GM23338 (cell line): ENCODE data around the gene CD163L1. TPM values are rescaled to one million over a fixed set of nuclear protein-coding genes. Genes with fewer than 3 reads are reported as not detected.
A peak's percentile ranks its signal among the peaks of the same experiment; 100 is the strongest.

Experiments used
- ATAC-seq: fragments of 200-7000 bp; cut with Tn5 transposase; 3 replicates; pipeline ENCODE4 v1.9.1; 2020
- DNase-seq: peaks from one replicate; pipeline ENCODE4 v3.0.0-alpha.2; 2015; ENCODE audit warnings: low spot score
- H2AFZ ChIP-seq: fragments of 200-600 bp; sonication (generic); 2 replicates; pipeline ENCODE4 v1.8.0; 2016; ENCODE audit warnings: antibody characterized with exemption, mild to moderate bottlenecking, moderate library complexity
- H3F3A ChIP-seq: fragments of 200-600 bp; sonication (generic); replicated peaks from 2 replicates; pipeline ENCODE4 v1.8.0; 2017; ENCODE audit warnings: antibody characterized with exemption, mixed run types, low read depth
- H3K27ac ChIP-seq: fragments of 200-600 bp; sonication (generic); 2 replicates; pipeline ENCODE4 v1.6.1; 2016; ENCODE audit warnings: low read depth
- H3K27me3 ChIP-seq: fragments of 200-600 bp; sonication (generic); 2 replicates; pipeline ENCODE4 v1.8.0; 2016; ENCODE audit warnings: mild to moderate bottlenecking, mixed run types, moderate library complexity; ENCODE audit not compliant: insufficient read depth
- H3K36me3 ChIP-seq: fragments of 200-600 bp; sonication (generic); 2 replicates; pipeline ENCODE4 v1.8.0; 2016; ENCODE audit warnings: mild to moderate bottlenecking; ENCODE audit not compliant: insufficient read depth
- H3K4me1 ChIP-seq: fragments of 200-600 bp; sonication (generic); 2 replicates; pipeline ENCODE4 v1.8.0; 2016; ENCODE audit warnings: mild to moderate bottlenecking, moderate library complexity; ENCODE audit not compliant: insufficient read depth
- H3K4me2 ChIP-seq: fragments of 200-600 bp; sonication (generic); 2 replicates; pipeline ENCODE4 v1.7.1; 2017; ENCODE audit warnings: mixed run types
- H3K4me3 ChIP-seq: fragments of 200-600 bp; sonication (generic); 2 replicates; pipeline ENCODE4 v1.6.1; 2016; ENCODE audit warnings: mixed run types
- H3K79me2 ChIP-seq: fragments of 200-600 bp; sonication (generic); replicated peaks from 2 replicates; pipeline ENCODE4 v1.8.0; 2017; ENCODE audit warnings: mild to moderate bottlenecking; ENCODE audit not compliant: insufficient read depth
- H3K9me2 ChIP-seq: fragments of 200-600 bp; sonication (generic); 2 replicates; pipeline ENCODE4 v1.8.0; 2017; ENCODE audit not compliant: insufficient read depth
- H4K20me1 ChIP-seq: fragments of 200-600 bp; sonication (generic); replicated peaks from 2 replicates; pipeline ENCODE4 v1.8.0; 2017; ENCODE audit warnings: mild to moderate bottlenecking; ENCODE audit not compliant: insufficient read depth
- H3K27ac Mint-ChIP-seq: 2 replicates; pipeline ENCODE4 v1.8.0; 2020; ENCODE audit warnings: inconsistent platforms, mild to moderate bottlenecking, moderate library complexity, mixed read lengths
- H3K27me3 Mint-ChIP-seq: 3 replicates; pipeline ENCODE4 v1.8.0; 2022; ENCODE audit warnings: low read depth, mild to moderate bottlenecking, moderate library complexity, mixed read lengths, inconsistent platforms; ENCODE audit not compliant: insufficient read depth, poor library complexity
- H3K36me3 Mint-ChIP-seq: 3 replicates; pipeline ENCODE4 v1.8.0; 2021; ENCODE audit warnings: low read depth, mild to moderate bottlenecking, inconsistent platforms, moderate library complexity, mixed read lengths
- H3K4me1 Mint-ChIP-seq: 3 replicates; pipeline ENCODE4 v1.8.0; 2020; ENCODE audit warnings: mild to moderate bottlenecking, inconsistent platforms, mixed read lengths
- H3K4me3 Mint-ChIP-seq: 3 replicates; pipeline ENCODE4 v1.8.0; 2021; ENCODE audit warnings: moderate library complexity, mild to moderate bottlenecking, inconsistent platforms, mixed read lengths
- H3K9me3 Mint-ChIP-seq: 3 replicates; pipeline ENCODE4 v1.8.0; 2020; ENCODE audit warnings: moderate library complexity, mild to moderate bottlenecking, inconsistent platforms, mixed read lengths
- CTCF ChIP-seq, 2 experiments: fragments of 200-600 bp in 1 of 2; sonication (generic) in 1 of 2; conservative IDR thresholded peaks; 2 replicates each; pipeline versions ENCODE4 v1.5.1 to v1.6.1; 2016 to 2017; ENCODE audit warnings: antibody characterized with exemption in 2 of 2, low read depth in 2 of 2, mild to moderate bottlenecking in 2 of 2, moderate library complexity in 1 of 2
- REST ChIP-seq: IDR thresholded peaks from one replicate; pipeline ENCODE4 v1.6.1; 2018; ENCODE audit warnings: antibody characterized with exemption; ENCODE audit not compliant: unreplicated experiment
- ZNF114 ChIP-seq: fragments of 250-450 bp; sonication (Bioruptor Pico); IDR thresholded peaks from 2 replicates; pipeline ENCODE4 v1.5.0; 2020; ENCODE audit warnings: mild to moderate bottlenecking, moderate library complexity
- ZNF462 ChIP-seq: fragments of 250-450 bp; sonication (Bioruptor Pico); IDR thresholded peaks from 2 replicates; pipeline ENCODE4 v1.5.0; 2020; ENCODE audit warnings: mild to moderate bottlenecking, moderate library complexity
- polyA plus RNA-seq: library from polyadenylated mRNA; unstranded; fragments of >200 nt; fragmentation: Nextera tagmentation; extraction: Ambion mirVana; gene quantifications from 2 replicates; pipeline ENCODE4 v1.2.1, GENCODE V29; 2016
- total RNA-seq: library from RNA; depleted of rRNA; stranded (reverse); fragments of >200 nt; shearing (Covaris generic); gene quantifications from 2 replicates; pipeline ENCODE4 v1.2.3, GENCODE V29; 2014

Gene CD163L1
- total and polyA plus RNA-seq, 2 experiments from 2014 or later, result 0.14 to 0.36 TPM

GRCh38 chr12:7472060-7472459, 28.1 kb upstream of the CD163L1 start:
- peaks cover 3% of the 10 kb centered on the region; the same call in 1 of the 3 replicates for H3K9me3 Mint-ChIP-seq
- H2AFZ ChIP-seq, result peak overlapping the region; percentile 11
- peaks cover 5% of the 10 kb centered on the region; the same call in 1 of the 2 replicates for H3K9me2 ChIP-seq
- no peak for DNase-seq
- ATAC-seq, result no peak
- no peak overlapping the region for H3K27ac Mint-ChIP-seq
- H3K4me3 Mint-ChIP-seq, result no peak overlapping the region
- H3K27me3 ChIP-seq, result no peaks in the 10 kb centered on the region
- no peaks in the 10 kb centered on the region for H3K4me1 ChIP-seq
- no peaks in the 10 kb centered on the region for H3K27me3 Mint-ChIP-seq
- no peaks in the 10 kb centered on the region for H3F3A ChIP-seq
- H3K27ac ChIP-seq, result no peak overlapping the region
- H3K36me3 Mint-ChIP-seq, result no peaks in the 10 kb centered on the region; the same call in 2 of the 3 replicates
- H3K4me2 ChIP-seq, result no peak overlapping the region
- no peaks in the 10 kb centered on the region for H4K20me1 ChIP-seq
- H3K4me3 ChIP-seq, result no peak overlapping the region
- no peaks in the 10 kb centered on the region for H3K79me2 ChIP-seq
- no peaks in the 10 kb centered on the region for H3K36me3 ChIP-seq
- no peaks in the 10 kb centered on the region for H3K4me1 Mint-ChIP-seq
- TF ChIP-seq ZNF114 (CRISPR knock-in tag), result no peak
- no peak for TF ChIP-seq REST
- no peak for TF ChIP-seq CTCF (conservative IDR thresholded peaks at IDR 0.05; ENCODE audit: low read depth in 2 of 2)

- DNase-seq (peak; percentile 84), ATAC-seq (peak; percentile 100)
- H3K4me3 ChIP-seq, result no peak overlapping the region
- Mint-ChIP-seq H3K36me3 (no peaks in the 10 kb centered on the region), H3K4me1 (peaks cover 4% of the 10 kb centered on the region; the same call in 2 of the 3 replicates), H3K27me3 (no peaks in the 10 kb centered on the region), H3K9me3 (no peaks in the 10 kb centered on the region), H3K4me3 (no peak overlapping the region), H3K27ac (no peak overlapping the region)
- H3K4me1 ChIP-seq, result no peaks in the 10 kb centered on the region
- no peaks in the 10 kb centered on the region for H3K9me2 ChIP-seq
- H3K27ac ChIP-seq, result no peak overlapping the region
- no peak for TF ChIP-seq ZNF462 (CRISPR knock-in tag)
- peak; percentile 87 to 91 for TF ChIP-seq CTCF (conservative IDR thresholded peaks at IDR 0.05; ENCODE audit: low read depth in 2 of 2)
- H4K20me1 ChIP-seq, result no peaks in the 10 kb centered on the region
- peak overlapping the region; percentile 50 for H2AFZ ChIP-seq
- no peaks in the 10 kb centered on the region for H3K36me3 ChIP-seq
- H3K27me3 ChIP-seq, result no peaks in the 10 kb centered on the region
- H3F3A ChIP-seq, result no peaks in the 10 kb centered on the region
- no peaks in the 10 kb centered on the region for H3K79me2 ChIP-seq
- no peak overlapping the region for H3K4me2 ChIP-seq
These were observed 16.7 kb upstream of the CD163L1 start for GRCh38 chr12:7460375-7461259.
